DND-41 (cell line): ENCODE measurements around the gene SIRPA.

Experiments used
- ATAC-seq: fragments of 200-7000 bp; cut with Tn5 transposase; 3 replicates; pipeline ENCODE4 v1.9.1; 2021; ENCODE audit warnings: low read depth; ENCODE audit not compliant: insufficient read depth
- DNase-seq: peaks from one replicate; pipeline ENCODE4 v3.0.0-alpha.2; 2020
- H2AFZ ChIP-seq: 2 replicates; pipeline ENCODE4 v1.6.0; 2012; ENCODE audit warnings: low read depth, low read length
- H3K27ac ChIP-seq: 2 replicates; pipeline ENCODE4 v1.5.1; 2012; ENCODE audit warnings: low read length, inconsistent platforms
- H3K27me3 ChIP-seq: fragments of 200-600 bp; sonication (generic); 2 replicates; pipeline ENCODE4 v1.6.0; 2012; ENCODE audit warnings: low read length, mild to moderate bottlenecking, inconsistent platforms; ENCODE audit not compliant: insufficient read depth, poor library complexity
- H3K36me3 ChIP-seq: 2 replicates; pipeline ENCODE4 v1.5.1; 2012; ENCODE audit warnings: low read length, inconsistent platforms; ENCODE audit not compliant: insufficient read depth
- H3K4me1 ChIP-seq: 2 replicates; pipeline ENCODE4 v1.5.1; 2012; ENCODE audit warnings: mild to moderate bottlenecking, low read length; ENCODE audit not compliant: insufficient read depth
- H3K4me2 ChIP-seq: 2 replicates; pipeline ENCODE4 v1.6.0; 2012; ENCODE audit warnings: mild to moderate bottlenecking, moderate library complexity, low read length, inconsistent platforms; ENCODE audit not compliant: insufficient read depth
- H3K4me3 ChIP-seq, 2 experiments: fragments of 200-600 bp in 1 of 2; shearing (Covaris generic) in 1 of 2; 2 replicates each; pipeline ENCODE4 v1.5.1; 2012 to 2016; ENCODE audit warnings: inconsistent platforms in 2 of 2, low read length in 2 of 2, mild to moderate bottlenecking in 2 of 2, low read depth in 1 of 2, moderate library complexity in 1 of 2
- H3K79me2 ChIP-seq: 2 replicates; pipeline ENCODE4 v1.6.0; 2012; ENCODE audit warnings: low read length, inconsistent platforms; ENCODE audit not compliant: insufficient read depth
- H3K9ac ChIP-seq: 2 replicates; pipeline ENCODE4 v1.6.0; 2012; ENCODE audit warnings: low read depth, mild to moderate bottlenecking, inconsistent platforms, low read length, moderate library complexity
- H3K9me3 ChIP-seq: 2 replicates; pipeline ENCODE4 v1.5.1; 2012; ENCODE audit warnings: low read length, moderate library complexity, mild to moderate bottlenecking, inconsistent platforms; ENCODE audit not compliant: insufficient read depth, severe bottlenecking
- H4K20me1 ChIP-seq: 2 replicates; pipeline ENCODE4 v1.6.0; 2012; ENCODE audit warnings: low read length; ENCODE audit not compliant: insufficient read depth
- CTCF ChIP-seq: IDR thresholded peaks from 2 replicates; pipeline ENCODE4 v1.5.1; 2012; ENCODE audit warnings: borderline replicate concordance, low read length, moderate library complexity, mild to moderate bottlenecking; ENCODE audit not compliant: poor library complexity, severe bottlenecking; ENCODE audit errors: extremely low read depth
- EZH2 ChIP-seq: IDR thresholded peaks from 3 replicates; pipeline ENCODE4 v1.6.1; 2012; ENCODE audit warnings: borderline replicate concordance, low read depth, mild to moderate bottlenecking, moderate library complexity, low read length, inconsistent platforms; ENCODE audit not compliant: severe bottlenecking

SIRPA gene

DNA sequence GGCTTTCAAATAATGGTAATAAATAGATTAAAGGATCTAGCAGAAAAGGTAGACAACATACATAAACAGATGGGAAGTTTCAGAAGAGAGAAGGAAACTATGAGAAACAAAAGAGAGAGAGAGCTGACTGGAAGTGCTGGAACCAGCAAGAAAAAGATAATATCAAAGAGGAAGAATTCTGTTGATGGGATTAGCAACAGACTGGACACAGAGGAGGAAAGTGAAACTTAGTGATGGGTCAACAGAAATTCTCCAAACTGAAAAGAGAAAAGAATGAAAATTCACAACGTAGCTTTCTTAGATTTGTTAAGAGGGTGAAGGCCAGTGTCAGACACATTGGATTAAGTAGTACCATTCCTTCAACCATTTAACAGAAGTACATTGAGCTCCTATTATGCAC, 48.3 kb upstream of the SIRPA start:
- no peak overlapping the region for H2AFZ ChIP-seq
- 0 out of 2 replicates have a peak, but pooled peaks cover 4% of the 10 kb centered on the region for H4K20me1 ChIP-seq
- H3K27ac ChIP-seq, result no peak overlapping the region
- no peaks in the 10 kb centered on the region for H3K9me3 ChIP-seq
- peaks cover 18% of the 10 kb centered on the region for H3K4me1 ChIP-seq
- no peaks in the 10 kb centered on the region for H3K79me2 ChIP-seq
- no peak overlapping the region for H3K4me2 ChIP-seq
- H3K27me3 ChIP-seq, result peaks cover 8% of the 10 kb centered on the region
- no peaks in the 10 kb centered on the region for H3K36me3 ChIP-seq
- DNase-seq (no peak), ATAC-seq (no peak)
- no peak overlapping the region for H3K9ac ChIP-seq
- no peak overlapping the region for H3K4me3 ChIP-seq
- no peak for TF ChIP-seq EZH2
- TF ChIP-seq CTCF, result no peak

GRCh38 chr20:1847780-1848179, 47.4 kb upstream of the SIRPA start:
- H3K27ac ChIP-seq, result no peak overlapping the region
- H3K4me2 ChIP-seq, result no peak overlapping the region
- no peaks in the 10 kb centered on the region for H3K79me2 ChIP-seq
- TF ChIP-seq CTCF (no peak), EZH2 (no peak)
- 0 out of 2 replicates have a peak, but pooled peaks cover 4% of the 10 kb centered on the region for H4K20me1 ChIP-seq
- no peaks in the 10 kb centered on the region for H3K9me3 ChIP-seq
- peaks cover 3% of the 10 kb centered on the region for H3K27me3 ChIP-seq
- H3K36me3 ChIP-seq, result no peaks in the 10 kb centered on the region
- DNase-seq (no peak), ATAC-seq (no peak)
- H3K4me3 ChIP-seq, result no peak overlapping the region
- no peak overlapping the region for H3K9ac ChIP-seq
- H3K4me1 ChIP-seq, result peaks cover 18% of the 10 kb centered on the region
- no peak overlapping the region for H2AFZ ChIP-seq

DNA sequence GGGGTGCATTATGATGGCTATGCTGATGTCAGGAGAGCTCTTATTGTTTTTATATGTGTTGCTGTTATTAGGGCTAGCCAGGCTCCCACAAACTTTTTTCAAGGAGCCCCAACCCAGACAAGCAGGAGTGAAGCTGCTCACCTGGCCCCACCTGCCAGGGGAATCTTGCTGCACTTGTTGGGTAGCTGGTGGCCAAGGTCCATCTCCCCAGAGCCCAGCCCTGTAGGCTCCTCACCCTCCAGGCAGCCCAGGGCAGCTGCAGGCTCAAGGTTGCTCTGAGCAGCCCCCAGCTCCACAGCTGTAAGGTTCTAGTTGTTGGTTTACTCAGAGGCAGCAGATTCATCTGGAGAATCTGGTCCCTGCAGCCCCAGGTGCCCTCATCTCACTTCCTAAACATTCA, 46.8 kb upstream of the SIRPA start:
- no peaks in the 10 kb centered on the region for H3K36me3 ChIP-seq
- no peak overlapping the region for H2AFZ ChIP-seq
- no peak overlapping the region for H3K4me3 ChIP-seq
- H3K27ac ChIP-seq, result no peak overlapping the region
- TF ChIP-seq CTCF, result no peak
- no peak for TF ChIP-seq EZH2
- no peaks in the 10 kb centered on the region for H3K9me3 ChIP-seq
- peaks cover 18% of the 10 kb centered on the region for H3K4me1 ChIP-seq
- H3K79me2 ChIP-seq, result no peaks in the 10 kb centered on the region
- peaks cover 3% of the 10 kb centered on the region for H3K27me3 ChIP-seq
- no peak overlapping the region for H3K4me2 ChIP-seq
- 0 out of 2 replicates have a peak, but pooled peaks cover 4% of the 10 kb centered on the region for H4K20me1 ChIP-seq
- no peak overlapping the region for H3K9ac ChIP-seq
- no peak for DNase-seq
- no peak for ATAC-seq

DNA sequence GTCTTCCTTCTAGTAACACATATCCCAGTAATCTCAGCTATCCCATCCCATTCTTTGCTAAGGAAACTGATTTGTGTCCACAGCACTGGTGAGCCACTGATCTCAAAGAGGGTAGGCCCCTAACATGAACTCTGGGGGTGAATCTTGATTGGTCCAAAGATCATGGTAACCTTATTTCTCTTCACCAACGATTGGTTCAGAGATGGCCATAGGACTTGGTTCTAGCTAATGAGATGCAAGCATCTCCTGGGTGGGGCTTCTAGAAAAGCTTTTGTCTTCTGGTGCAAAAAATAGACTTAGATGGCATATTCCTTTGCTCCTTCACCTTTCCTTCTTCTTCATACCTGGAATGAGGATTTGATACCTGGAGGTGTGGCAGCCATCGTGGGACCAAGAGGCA, 43.8 kb upstream of the SIRPA start:
- Histone ChIP-seq H3K27ac (no peak overlapping the region), H3K9ac (no peak overlapping the region)
- ATAC-seq, result no peak

More for the DNA sequence above, 43.8 kb upstream of the SIRPA start:
- no peak overlapping the region for H3K4me3 ChIP-seq
- no peaks in the 10 kb centered on the region for H4K20me1 ChIP-seq
- no peaks in the 10 kb centered on the region for H3K9me3 ChIP-seq
- no peak overlapping the region for H2AFZ ChIP-seq
- H3K4me1 ChIP-seq, result peaks cover 18% of the 10 kb centered on the region
- no peak for DNase-seq
- no peaks in the 10 kb centered on the region for H3K79me2 ChIP-seq
- no peak for TF ChIP-seq EZH2
- no peak for TF ChIP-seq CTCF
- no peak overlapping the region for H3K4me2 ChIP-seq
- no peaks in the 10 kb centered on the region for H3K36me3 ChIP-seq
- H3K27me3 ChIP-seq, result peaks cover 9% of the 10 kb centered on the region
